K562 (cell line): ENCODE measurements around the gene VMP1.

Source experiments
- MYNN ChIP-seq, 2 experiments: sonication (generic); formaldehyde crosslinking in 1 of 2; IDR thresholded peaks; 2 replicates each; pipeline versions ENCODE4 v1.5.0 to v1.6.1; 2016 to 2020; ENCODE audit warnings: antibody characterized with exemption in 1 of 2, missing genetic modification reagents in 1 of 2
- TF ChIP-seq, protein P1 (sequence below): fragments of 200-800 bp; sonication (Bioruptor generic); IDR thresholded peaks from 2 replicates; pipeline ENCODE4 v1.6.1; 2017; ENCODE audit warnings: missing genetic modification characterization, missing compliant biosample characterization

DNA sequence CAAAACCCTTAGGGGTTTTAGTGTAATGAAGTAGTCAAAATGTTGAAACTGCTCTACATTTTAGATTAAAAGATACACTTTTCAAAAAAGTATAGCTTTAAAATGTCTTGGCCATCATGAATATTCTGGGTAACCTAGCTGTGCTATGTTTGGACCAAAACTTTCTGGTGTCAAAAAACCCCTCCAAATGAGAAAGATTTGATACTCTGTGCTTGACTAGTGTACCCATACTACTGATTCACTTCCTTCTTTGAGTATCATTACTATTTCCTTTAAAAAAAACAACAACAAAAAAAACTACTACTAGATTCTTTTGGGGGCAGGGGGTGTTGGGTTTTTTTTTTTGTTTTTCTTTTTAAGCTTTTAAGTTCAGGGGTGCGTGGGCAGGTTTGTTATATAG, 37.5 kb upstream of the VMP1 start:
- no peak for TF ChIP-seq MYNN (IDR thresholded peaks at IDR 0.05)
- no peak for TF ChIP-seq MYNN (CRISPR knock-in tag; IDR thresholded peaks at IDR 0.05)
- TF ChIP-seq, protein P1, sequence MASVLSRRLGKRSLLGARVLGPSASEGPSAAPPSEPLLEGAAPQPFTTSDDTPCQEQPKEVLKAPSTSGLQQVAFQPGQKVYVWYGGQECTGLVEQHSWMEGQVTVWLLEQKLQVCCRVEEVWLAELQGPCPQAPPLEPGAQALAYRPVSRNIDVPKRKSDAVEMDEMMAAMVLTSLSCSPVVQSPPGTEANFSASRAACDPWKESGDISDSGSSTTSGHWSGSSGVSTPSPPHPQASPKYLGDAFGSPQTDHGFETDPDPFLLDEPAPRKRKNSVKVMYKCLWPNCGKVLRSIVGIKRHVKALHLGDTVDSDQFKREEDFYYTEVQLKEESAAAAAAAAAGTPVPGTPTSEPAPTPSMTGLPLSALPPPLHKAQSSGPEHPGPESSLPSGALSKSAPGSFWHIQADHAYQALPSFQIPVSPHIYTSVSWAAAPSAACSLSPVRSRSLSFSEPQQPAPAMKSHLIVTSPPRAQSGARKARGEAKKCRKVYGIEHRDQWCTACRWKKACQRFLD (CRISPR knock-in tag) = no peak
